GM13977 (cell line): ENCODE results near the gene LYSMD3.

Source experiments
- DNase-seq: peaks from one replicate; pipeline ENCODE4 v3.0.0; 2012; ENCODE audit warnings: low spot score
- CTCF ChIP-seq: IDR thresholded peaks from 2 replicates; pipeline ENCODE4 v1.5.1; 2012; ENCODE audit warnings: mild to moderate bottlenecking, control low read depth; ENCODE audit not compliant: insufficient read depth; ENCODE audit errors: extremely low read depth, missing control alignments
- in situ Hi-C: fragments of 300-500 bp; cut with MboI; formaldehyde crosslinking; loops from one replicate; pipeline ENCODE4 v1.12.0; 2022; ENCODE audit warnings: low sequenced_read_pairs, low pct_unique_long_range_greater_than_20kb, mixed read lengths, inconsistent platforms; ENCODE audit not compliant: unreplicated experiment

Gene LYSMD3

GRCh38 chr5:90549729-90550275, 20.4 kb upstream of the LYSMD3 start:
- no peak for DNase-seq
- in situ Hi-C loops = no loop called here
- TF ChIP-seq CTCF = no peak

- no peak for DNase-seq
- TF ChIP-seq CTCF = no peak
- in situ Hi-C loops = no loop called here
Observed at GRCh38 chr5:90549223-90549622, 19.8 kb upstream of the LYSMD3 start.

- in situ Hi-C loops = no loop called here
- no peak for TF ChIP-seq CTCF
- no peak for DNase-seq
Observed at GRCh38 chr5:90548069-90548593, 18.7 kb upstream of the LYSMD3 start.

- in situ Hi-C loops = no loop called here
- no peak for TF ChIP-seq CTCF
- no peak for DNase-seq
Observed at GRCh38 chr5:90547072-90547536, 17.7 kb upstream of the LYSMD3 start.

GRCh38 chr5:90546216-90546837, 16.9 kb upstream of the LYSMD3 start:
- DNase-seq = no peak
- in situ Hi-C loops = no loop called here

GRCh38 chr5:90545511-90545910, 16.1 kb upstream of the LYSMD3 start:
- in situ Hi-C loops = no loop called here
- TF ChIP-seq CTCF = no peak

More at GRCh38 chr5:90546216-90546837, 16.9 kb upstream of the LYSMD3 start:
- TF ChIP-seq CTCF = no peak

More at GRCh38 chr5:90545511-90545910, 16.1 kb upstream of the LYSMD3 start:
- DNase-seq = no peak
